ENCODE measurements around the gene DYRK1A. TPM values are rescaled to one million over a fixed set of nuclear protein-coding genes. Genes with fewer than 3 reads are reported as not detected.

The DYRK1A gene
- total RNA-seq, 2 experiments from 2014 or later = 51.1 to 76.9 TPM

DNA sequence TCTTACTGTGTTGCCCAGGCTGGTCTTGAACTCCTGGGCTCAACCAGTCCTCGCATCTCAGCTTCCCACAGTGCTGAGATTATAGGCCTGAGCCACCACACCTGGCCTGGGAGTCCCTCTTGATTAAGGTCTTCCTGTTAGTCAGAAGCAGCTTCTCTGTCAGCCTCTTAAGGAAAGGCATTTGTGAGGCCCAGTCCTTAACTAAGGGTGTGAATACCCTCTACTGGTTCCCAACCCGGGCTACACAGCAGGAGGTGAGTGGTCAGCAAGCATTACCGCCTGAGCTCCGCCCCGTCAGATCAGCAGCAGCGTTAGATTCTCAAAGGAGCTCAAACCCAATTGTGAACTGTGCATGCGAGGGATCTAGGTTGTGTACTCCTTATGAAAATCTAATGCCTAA, 117.2 kb downstream of the DYRK1A start:
- peaks cover 3% of the 10 kb centered on the region for H3K4me1 Mint-ChIP-seq
- CTCF ChIA-PET = interaction anchor here (1.9 kb wide), 1 partner anchor 20 kb away, joined by 9 read pairs; no protein-coding TSS in a partner anchor
- no peak for ATAC-seq

DNA sequence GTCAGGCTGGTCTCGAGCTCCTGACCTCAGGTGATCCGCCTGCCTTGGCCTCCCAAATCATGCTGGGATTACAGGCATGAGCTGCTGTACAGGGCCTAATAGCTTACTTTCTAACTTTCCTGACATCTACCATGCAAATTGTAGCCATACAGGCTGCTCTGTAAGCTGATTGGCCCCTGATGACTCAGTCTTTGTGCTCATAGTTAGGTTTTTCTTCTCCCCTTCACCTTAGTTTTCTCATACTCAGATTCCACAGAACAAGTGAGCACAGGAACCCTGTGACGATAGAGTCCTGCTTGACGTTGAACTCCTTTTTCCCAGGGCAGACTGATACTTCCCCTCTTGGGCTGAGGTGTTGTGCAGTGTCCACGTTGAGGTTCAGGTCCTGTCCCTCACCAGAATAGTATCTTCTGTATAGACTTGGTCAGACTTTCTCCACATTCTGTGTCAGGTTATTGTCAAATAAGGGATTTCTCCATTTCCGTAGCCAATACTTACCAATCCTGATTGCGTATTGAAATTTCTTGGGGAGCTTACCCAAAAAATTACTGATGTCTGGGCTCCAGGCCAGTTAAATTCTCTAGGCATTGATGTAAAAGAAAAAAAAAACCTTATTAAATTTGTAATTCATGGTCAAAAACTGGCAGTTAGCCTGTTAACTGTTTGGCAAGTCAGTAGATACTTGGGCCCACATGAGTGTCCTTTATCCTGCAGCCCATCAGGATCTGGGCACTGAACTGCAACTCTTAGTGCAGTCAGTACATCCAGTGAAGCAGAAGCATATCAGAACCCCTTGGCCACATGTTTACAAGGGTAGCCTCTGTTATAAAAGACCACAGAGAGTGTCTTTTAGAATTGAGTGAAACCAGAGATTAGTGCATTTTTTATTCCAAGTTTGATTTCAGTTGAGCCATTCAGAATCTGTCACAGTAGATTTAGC, 118.2 kb downstream of the DYRK1A start:
- POLR2A ChIA-PET = interaction anchor here (0.6 kb wide), 1 partner anchor 77 kb away, joined by 7 read pairs; no protein-coding TSS in a partner anchor
- H3K4me3 Mint-ChIP-seq = no peak overlapping the region
- intact Hi-C loops (cut with DNase I, micrococcal nuclease) = no loop called here

More for the DNA sequence above, 117.2 kb downstream of the DYRK1A start:
- intact Hi-C loops (cut with DNase I, micrococcal nuclease) = no loop called here
- no peak for DNase-seq
- H3K27me3 Mint-ChIP-seq = no peaks in the 10 kb centered on the region
- H3K4me3 Mint-ChIP-seq = no peak overlapping the region
- POLR2A ChIA-PET = interaction anchor here (0.6 kb wide), 1 partner anchor 76 kb away, joined by 7 read pairs; no protein-coding TSS in a partner anchor
- no peak overlapping the region for H3K27ac Mint-ChIP-seq
- no peaks in the 10 kb centered on the region for H3K9me3 Mint-ChIP-seq (ENCODE audit: low read depth)
- peaks cover 29% of the 10 kb centered on the region for H3K36me3 Mint-ChIP-seq (ENCODE audit: low read depth)

DNA sequence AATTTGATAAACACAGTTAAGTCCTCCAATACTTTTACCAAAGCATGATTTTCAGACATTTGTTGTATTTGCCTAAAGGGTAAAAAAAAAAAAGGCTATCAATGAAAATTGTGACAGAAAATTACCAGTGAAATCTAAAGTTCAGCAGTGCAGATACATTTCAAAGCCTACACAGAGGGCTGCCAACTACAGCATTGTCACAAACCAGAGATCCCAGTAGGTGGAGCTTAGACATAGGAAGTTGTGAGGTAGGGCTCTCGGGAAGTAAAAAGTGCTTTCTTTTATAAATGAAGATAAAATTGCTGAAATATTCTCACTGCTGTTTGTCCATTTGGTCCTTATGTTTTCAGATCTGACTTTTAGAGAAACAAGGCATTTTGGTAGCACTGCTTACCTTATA, 123.0 kb downstream of the DYRK1A start:
- no peaks in the 10 kb centered on the region for H3K27me3 Mint-ChIP-seq
- DNase-seq = no peak
- H3K36me3 Mint-ChIP-seq (ENCODE audit: low read depth) = peaks cover 32% of the 10 kb centered on the region
- no peak overlapping the region for H3K4me3 Mint-ChIP-seq
- intact Hi-C loops (cut with DNase I, micrococcal nuclease) = no loop called here
- ATAC-seq = no peak
- ChIA-PET POLR2A (no interaction called here), CTCF (no interaction called here)
- H3K9me3 Mint-ChIP-seq (ENCODE audit: low read depth) = no peaks in the 10 kb centered on the region
- no peak overlapping the region for H3K27ac Mint-ChIP-seq
- peaks cover 8% of the 10 kb centered on the region for H3K4me1 Mint-ChIP-seq

More for the DNA sequence above, 118.2 kb downstream of the DYRK1A start:
- peaks cover 30% of the 10 kb centered on the region for H3K36me3 Mint-ChIP-seq (ENCODE audit: low read depth)
- no peaks in the 10 kb centered on the region for H3K27me3 Mint-ChIP-seq
- ATAC-seq = peak; percentile 39
- CTCF ChIA-PET = interaction anchor here (1.9 kb wide), 1 partner anchor 21 kb away, joined by 9 read pairs; no protein-coding TSS in a partner anchor
- peaks cover 8% of the 10 kb centered on the region for H3K4me1 Mint-ChIP-seq
- DNase-seq = no peak
- no peaks in the 10 kb centered on the region for H3K9me3 Mint-ChIP-seq (ENCODE audit: low read depth)
- H3K27ac Mint-ChIP-seq = peak overlapping the region; percentile 8

DNA sequence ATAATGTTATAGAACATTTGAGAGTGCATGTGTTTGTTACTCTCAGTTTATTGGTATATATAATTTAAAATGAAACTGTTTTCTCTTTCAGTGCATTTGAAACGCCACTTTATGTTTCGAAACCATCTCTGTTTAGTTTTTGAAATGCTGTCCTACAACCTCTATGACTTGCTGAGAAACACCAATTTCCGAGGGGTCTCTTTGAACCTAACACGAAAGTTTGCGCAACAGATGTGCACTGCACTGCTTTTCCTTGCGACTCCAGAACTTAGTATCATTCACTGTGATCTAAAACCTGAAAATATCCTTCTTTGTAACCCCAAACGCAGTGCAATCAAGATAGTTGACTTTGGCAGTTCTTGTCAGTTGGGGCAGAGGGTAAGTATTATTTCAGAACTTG, 123.5 kb downstream of the DYRK1A start:
- Mint-ChIP-seq H3K9me3 (ENCODE audit: low read depth) (no peaks in the 10 kb centered on the region), H3K27me3 (no peaks in the 10 kb centered on the region), H3K27ac (no peak overlapping the region), H3K4me3 (no peak overlapping the region), H3K4me1 (peaks cover 5% of the 10 kb centered on the region), H3K36me3 (ENCODE audit: low read depth) (peaks cover 32% of the 10 kb centered on the region)
- DNase-seq (no peak), ATAC-seq (no peak)
- POLR2A ChIA-PET = no interaction called here
- CTCF ChIA-PET = no interaction called here
- intact Hi-C loops (cut with DNase I, micrococcal nuclease) = no loop called here

DNA sequence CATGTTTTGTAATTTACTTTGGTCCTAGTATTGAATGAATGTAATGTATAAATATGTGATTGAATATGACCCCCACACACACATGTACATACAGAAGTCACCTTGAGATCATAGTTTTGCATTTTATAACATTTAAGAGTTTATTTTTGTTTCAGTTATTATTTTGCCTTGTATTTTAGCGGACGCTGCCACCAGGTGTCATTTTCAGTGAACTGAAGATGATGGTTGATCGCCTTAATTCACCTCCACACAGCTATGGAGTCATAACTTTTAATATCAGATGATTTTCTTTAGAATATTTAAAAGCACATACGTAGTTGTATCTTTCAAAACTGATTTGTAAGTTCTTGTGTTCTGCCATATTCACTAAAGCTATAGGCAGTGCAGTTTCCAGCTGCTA, 130.4 kb downstream of the DYRK1A start:
- Mint-ChIP-seq H3K9me3 (ENCODE audit: low read depth) (peaks cover 1% of the 10 kb centered on the region), H3K4me3 (no peak overlapping the region), H3K36me3 (ENCODE audit: low read depth) (peaks cover 43% of the 10 kb centered on the region), H3K4me1 (peaks cover 12% of the 10 kb centered on the region), H3K27ac (no peak overlapping the region), H3K27me3 (no peaks in the 10 kb centered on the region)
- ChIA-PET POLR2A (no interaction called here), CTCF (interaction anchor here (0.8 to 1.9 kb wide), 4 partner anchors 21 to 146 kb away, joined by 3 to 6 read pairs (median 4); no protein-coding TSS in a partner anchor)
- DNase-seq (peak; percentile 28), ATAC-seq (peak; percentile 42)
- intact Hi-C loops (cut with DNase I, micrococcal nuclease) = no loop called here

DNA sequence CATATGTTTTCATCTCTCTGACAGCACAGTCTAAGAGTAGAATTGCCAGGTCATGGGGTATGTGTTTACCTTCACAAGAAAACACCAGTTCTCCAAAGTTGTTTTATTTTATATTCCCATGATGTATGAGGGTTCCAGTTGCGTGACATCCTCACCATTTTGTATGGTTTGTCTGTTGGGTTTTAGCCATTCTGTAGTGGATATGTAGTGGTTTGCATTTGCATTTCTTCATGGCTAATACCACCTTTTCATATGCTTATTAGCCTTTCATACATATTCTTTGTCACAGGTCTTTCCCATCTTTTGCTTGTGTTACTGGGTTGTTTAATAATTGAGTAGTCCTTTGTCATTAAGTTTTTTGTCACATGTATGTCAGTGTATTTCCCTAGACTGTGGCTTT, 132.1 kb downstream of the DYRK1A start:
- Mint-ChIP-seq H3K4me3 (no peak overlapping the region), H3K9me3 (ENCODE audit: low read depth) (peaks cover 1% of the 10 kb centered on the region), H3K27ac (peak overlapping the region; percentile 34), H3K36me3 (ENCODE audit: low read depth) (peaks cover 43% of the 10 kb centered on the region), H3K4me1 (peaks cover 21% of the 10 kb centered on the region), H3K27me3 (no peaks in the 10 kb centered on the region)
- intact Hi-C loops (cut with DNase I, micrococcal nuclease) = no loop called here
- POLR2A ChIA-PET = no interaction called here
- CTCF ChIA-PET = interaction anchor here (1.0 kb wide), 1 partner anchor 35 kb away, joined by 3 read pairs; no protein-coding TSS in a partner anchor
- DNase-seq (no peak), ATAC-seq (no peak)

DNA sequence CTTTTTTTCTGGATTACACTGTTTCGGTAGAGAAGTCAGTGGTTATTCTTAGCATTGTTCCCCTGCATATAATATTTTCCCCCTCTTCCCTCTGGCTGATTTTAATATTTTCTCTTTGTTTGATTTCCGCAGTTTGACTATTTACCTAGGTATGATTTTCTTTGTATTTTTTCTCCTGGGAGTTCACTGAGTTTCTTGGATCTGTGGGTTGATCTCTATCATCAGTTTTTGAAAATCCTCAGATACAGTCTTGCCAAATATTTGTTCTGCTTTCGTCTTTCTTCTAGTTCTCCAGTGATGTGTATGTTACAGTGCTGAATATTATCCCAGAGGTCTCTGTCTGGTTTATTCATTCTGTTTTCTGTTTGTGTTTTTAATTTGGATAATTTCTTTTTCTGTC, 136.4 kb downstream of the DYRK1A start:
- peak overlapping the region; percentile 83 for H3K27ac Mint-ChIP-seq

DNA sequence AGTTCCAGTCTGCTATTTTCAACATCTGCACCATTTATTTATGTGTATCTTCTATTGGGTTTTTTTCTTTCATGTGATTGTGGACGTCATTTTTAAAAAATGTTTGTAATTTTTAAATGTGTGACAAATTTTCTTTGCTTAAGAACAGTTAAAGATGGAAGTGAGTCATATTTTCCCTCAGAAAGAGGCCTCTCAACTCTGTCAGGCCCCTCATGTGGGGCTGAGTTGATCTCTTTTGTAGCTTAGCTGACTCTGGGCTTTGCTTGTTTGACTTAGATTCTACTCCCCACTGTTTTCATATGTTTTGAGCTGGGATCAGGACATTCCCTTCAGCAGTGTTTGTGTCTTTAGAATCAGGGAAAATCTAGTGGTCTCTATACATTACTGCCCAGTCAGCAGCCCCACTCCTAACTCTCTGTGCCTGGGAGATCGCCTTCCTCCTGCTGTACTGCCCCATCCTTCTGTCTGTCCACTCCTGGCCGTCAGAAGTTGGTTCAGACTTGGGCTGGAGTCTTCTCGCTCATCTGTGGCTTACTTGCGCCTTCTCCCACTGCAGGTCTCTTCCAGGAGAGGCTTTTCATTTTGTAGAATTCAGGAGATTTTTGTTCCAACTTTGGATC, 137.4 kb downstream of the DYRK1A start:
- ChIA-PET POLR2A (no interaction called here), CTCF (no interaction called here)
- no peaks in the 10 kb centered on the region for H3K27me3 Mint-ChIP-seq
- intact Hi-C loops (cut with DNase I, micrococcal nuclease) = loop anchor here in 1 of 2 experiments (1.0 kb wide), 1 partner anchor 60 kb away; no protein-coding TSS in a partner anchor
- DNase-seq (peak; percentile 47), ATAC-seq (peak; percentile 93)
- H3K9me3 Mint-ChIP-seq (ENCODE audit: low read depth) = peaks cover 1% of the 10 kb centered on the region
- peaks cover 45% of the 10 kb centered on the region for H3K36me3 Mint-ChIP-seq (ENCODE audit: low read depth)
- H3K4me3 Mint-ChIP-seq = peak overlapping the region; percentile 25
- H3K4me1 Mint-ChIP-seq = peaks cover 27% of the 10 kb centered on the region
- H3K27ac Mint-ChIP-seq = peak overlapping the region; percentile 89

More for the DNA sequence above, 136.4 kb downstream of the DYRK1A start:
- Mint-ChIP-seq H3K9me3 (ENCODE audit: low read depth) (peaks cover 1% of the 10 kb centered on the region), H3K4me1 (peaks cover 28% of the 10 kb centered on the region), H3K27me3 (no peaks in the 10 kb centered on the region), H3K36me3 (ENCODE audit: low read depth) (peaks cover 52% of the 10 kb centered on the region), H3K4me3 (no peak overlapping the region)
- CTCF ChIA-PET = interaction anchor here (0.9 kb wide), 1 partner anchor 252 kb away, joined by 4 read pairs; no protein-coding TSS in a partner anchor
- DNase-seq (no peak), ATAC-seq (no peak)
- POLR2A ChIA-PET = no interaction called here
- intact Hi-C loops (cut with DNase I, micrococcal nuclease) = no loop called here

DNA sequence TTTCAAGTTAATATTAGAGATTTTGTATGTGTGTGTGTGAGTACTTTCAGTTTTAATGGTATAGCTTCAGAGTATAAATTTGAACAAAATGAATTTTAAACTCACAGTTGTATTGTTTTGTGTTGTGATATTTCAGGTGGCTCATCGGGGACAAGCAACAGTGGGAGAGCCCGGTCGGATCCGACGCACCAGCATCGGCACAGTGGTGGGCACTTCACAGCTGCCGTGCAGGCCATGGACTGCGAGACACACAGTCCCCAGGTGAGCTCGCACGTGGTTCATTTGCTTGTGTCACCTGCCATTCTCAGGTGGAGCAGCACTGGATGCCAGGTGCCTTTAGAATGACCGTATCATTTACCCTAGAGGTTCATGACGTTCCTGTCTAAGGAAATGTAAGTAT, 139.4 kb downstream of the DYRK1A start:
- no peaks in the 10 kb centered on the region for H3K27me3 Mint-ChIP-seq
- POLR2A ChIA-PET = no interaction called here
- peak overlapping the region; percentile 22 for H3K27ac Mint-ChIP-seq
- H3K4me1 Mint-ChIP-seq = peaks cover 27% of the 10 kb centered on the region
- DNase-seq (no peak), ATAC-seq (no peak)
- no peak overlapping the region for H3K4me3 Mint-ChIP-seq
- peaks cover 1% of the 10 kb centered on the region for H3K9me3 Mint-ChIP-seq (ENCODE audit: low read depth)
- CTCF ChIA-PET = no interaction called here
- H3K36me3 Mint-ChIP-seq (ENCODE audit: low read depth) = peaks cover 56% of the 10 kb centered on the region
- intact Hi-C loops (cut with DNase I, micrococcal nuclease) = no loop called here

DNA sequence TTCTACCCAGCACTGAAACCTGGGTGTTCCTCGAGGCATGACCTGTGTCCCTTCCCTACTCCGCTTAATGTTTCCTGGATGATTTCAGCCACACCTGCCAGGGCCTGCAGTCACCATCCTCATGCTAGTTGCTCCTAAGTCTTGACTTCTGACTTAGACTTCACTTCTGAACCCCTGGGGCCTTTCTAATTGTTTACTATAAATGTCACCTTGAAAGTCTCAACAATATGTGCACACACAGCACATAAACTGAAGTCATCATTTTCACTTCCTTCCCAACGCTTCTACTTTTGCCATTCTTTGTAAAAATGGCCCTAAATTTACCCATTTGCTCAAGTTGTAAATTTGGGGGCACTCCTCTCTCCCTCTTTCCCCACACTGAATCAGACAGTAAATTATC, 141.1 kb downstream of the DYRK1A start:
- Mint-ChIP-seq H3K36me3 (ENCODE audit: low read depth) (peaks cover 61% of the 10 kb centered on the region), H3K4me1 (peaks cover 20% of the 10 kb centered on the region), H3K9me3 (ENCODE audit: low read depth) (no peaks in the 10 kb centered on the region), H3K27me3 (no peaks in the 10 kb centered on the region), H3K27ac (no peak overlapping the region), H3K4me3 (no peak overlapping the region)
- POLR2A ChIA-PET = no interaction called here
- CTCF ChIA-PET = no interaction called here
- DNase-seq (no peak), ATAC-seq (no peak)
- intact Hi-C loops (cut with DNase I, micrococcal nuclease) = no loop called here

DNA sequence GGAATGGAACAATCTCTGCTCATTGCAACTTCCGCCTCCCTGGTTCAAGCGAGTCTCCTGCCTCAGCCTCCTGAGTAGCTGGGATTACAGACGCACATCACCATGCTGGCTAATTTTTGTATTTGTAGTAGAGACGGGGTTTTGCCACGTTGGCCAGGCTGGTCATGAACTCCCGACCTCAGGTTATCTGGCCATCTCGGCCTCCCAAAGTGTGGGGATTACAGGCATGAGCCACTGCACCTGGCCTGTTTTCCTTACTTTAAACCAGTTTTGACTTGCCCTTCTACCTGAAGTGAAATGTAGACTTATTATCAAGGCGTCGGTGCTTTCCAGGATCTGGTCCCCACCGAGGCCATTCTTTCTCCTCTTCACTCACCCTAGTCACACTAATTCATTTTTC, 141.8 kb downstream of the DYRK1A start:
- ChIA-PET POLR2A (no interaction called here), CTCF (no interaction called here)
- Mint-ChIP-seq H3K4me1 (peaks cover 14% of the 10 kb centered on the region), H3K4me3 (no peak overlapping the region), H3K36me3 (ENCODE audit: low read depth) (peaks cover 60% of the 10 kb centered on the region), H3K27ac (no peak overlapping the region), H3K27me3 (no peaks in the 10 kb centered on the region), H3K9me3 (ENCODE audit: low read depth) (no peaks in the 10 kb centered on the region)
- DNase-seq (no peak), ATAC-seq (no peak)
- intact Hi-C loops (cut with DNase I, micrococcal nuclease) = no loop called here

All from activated CD4-positive, alpha-beta T cell treated with anti-CD3 and anti-CD28 coated beads for 36 hours (primary cell).